ENCODE results near the gene DLGAP1.
A peak's percentile ranks its signal among the peaks of the same experiment; 100 is the strongest.
"Not testable (repeated sequence)": the region's sequence is repeated elsewhere in the genome, so short reads cannot be mapped to it uniquely, and the experiment has no call there.

DLGAP1 gene

DNA sequence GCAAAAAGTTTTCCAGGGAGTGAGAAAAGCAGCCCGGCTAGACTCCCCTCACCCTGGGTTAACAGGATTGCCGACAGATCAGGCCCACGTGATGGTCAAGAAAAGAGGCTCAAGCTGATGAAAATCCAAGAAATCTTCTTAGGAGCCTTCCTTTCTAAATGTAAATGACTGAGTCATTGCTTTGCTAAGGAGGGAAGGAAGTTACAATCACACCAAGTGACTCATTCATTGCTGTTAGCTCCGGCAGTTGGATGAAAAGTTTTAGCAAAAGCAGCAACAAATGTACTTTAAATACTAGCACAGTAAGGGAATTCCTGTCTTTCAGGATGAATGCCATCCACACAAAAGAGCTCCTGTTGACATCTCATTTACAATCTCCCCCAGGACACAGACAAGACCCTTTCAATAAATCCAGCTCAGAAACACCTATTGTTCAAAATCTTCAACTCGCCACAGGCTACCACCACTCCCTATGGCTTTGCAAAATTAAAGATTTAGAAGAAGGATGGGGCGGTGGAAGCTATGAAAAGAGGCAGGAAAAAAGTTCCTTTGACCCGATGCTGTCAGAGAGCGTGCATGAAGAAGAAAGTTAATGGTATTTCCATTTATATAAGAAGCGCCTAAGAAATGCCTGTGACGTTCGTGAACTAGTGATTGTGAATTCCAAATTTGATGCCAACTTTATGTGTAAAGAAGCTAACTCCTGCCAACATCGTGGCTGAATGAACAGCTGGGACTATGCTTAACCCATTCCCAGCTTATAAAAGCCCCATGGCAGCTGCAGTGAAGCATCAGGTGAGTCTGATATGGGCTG lies 851.5 kb downstream of the DLGAP1 start:
- peak; percentile 76 for DNase-seq (ENCODE audit: low spot score)

- not testable (repeated sequence) for DNase-seq (ENCODE audit: low spot score)
Measured at GRCh38 chr18:3601106-3601755, 853.9 kb downstream of the DLGAP1 start.

- no peak for DNase-seq (ENCODE audit: low spot score)
Measured at GRCh38 chr18:3599861-3600260, 855.2 kb downstream of the DLGAP1 start.

DNA sequence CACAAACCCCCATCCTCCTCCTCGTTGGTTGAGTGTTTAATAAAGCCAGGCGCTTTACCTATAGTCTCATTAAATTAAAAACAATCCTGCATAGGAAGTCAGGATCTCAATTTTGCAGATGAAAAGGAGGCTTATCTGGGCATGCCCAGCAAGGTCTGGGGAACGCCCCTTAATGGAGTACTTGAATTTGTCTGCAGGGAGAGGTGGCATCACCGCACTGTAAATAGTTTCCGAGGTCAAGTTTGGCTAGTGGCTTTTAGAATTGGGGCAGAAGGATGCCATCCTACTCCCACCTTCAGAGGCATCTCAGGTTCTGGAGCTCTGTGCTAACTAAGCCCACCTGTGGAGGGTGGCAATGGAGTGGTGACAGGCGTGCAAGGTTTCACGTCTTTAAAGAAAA lies 855.9 kb downstream of the DLGAP1 start:
- DNase-seq (ENCODE audit: low spot score), result no peak

DNA sequence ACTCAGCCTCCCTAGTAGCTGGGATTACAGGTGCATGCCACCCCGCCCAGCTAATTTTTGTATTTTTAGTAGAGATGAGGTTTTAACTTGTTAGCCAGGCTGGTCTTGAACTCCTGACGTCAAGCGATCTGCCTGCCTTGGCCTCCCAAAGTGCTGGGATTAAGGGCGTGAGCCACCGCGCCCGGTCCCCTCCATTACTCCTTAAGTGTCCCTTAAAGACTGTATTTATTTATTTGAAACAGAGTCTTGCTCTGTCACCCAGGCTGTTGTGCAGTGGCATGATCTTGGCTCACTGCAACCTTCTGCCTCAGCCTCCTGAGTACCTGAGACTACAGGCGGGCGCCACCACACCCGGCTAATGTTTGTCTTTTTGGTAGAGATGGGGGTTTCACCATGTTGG lies 856.5 kb downstream of the DLGAP1 start:
- DNase-seq (ENCODE audit: low spot score), result no peak

DNA sequence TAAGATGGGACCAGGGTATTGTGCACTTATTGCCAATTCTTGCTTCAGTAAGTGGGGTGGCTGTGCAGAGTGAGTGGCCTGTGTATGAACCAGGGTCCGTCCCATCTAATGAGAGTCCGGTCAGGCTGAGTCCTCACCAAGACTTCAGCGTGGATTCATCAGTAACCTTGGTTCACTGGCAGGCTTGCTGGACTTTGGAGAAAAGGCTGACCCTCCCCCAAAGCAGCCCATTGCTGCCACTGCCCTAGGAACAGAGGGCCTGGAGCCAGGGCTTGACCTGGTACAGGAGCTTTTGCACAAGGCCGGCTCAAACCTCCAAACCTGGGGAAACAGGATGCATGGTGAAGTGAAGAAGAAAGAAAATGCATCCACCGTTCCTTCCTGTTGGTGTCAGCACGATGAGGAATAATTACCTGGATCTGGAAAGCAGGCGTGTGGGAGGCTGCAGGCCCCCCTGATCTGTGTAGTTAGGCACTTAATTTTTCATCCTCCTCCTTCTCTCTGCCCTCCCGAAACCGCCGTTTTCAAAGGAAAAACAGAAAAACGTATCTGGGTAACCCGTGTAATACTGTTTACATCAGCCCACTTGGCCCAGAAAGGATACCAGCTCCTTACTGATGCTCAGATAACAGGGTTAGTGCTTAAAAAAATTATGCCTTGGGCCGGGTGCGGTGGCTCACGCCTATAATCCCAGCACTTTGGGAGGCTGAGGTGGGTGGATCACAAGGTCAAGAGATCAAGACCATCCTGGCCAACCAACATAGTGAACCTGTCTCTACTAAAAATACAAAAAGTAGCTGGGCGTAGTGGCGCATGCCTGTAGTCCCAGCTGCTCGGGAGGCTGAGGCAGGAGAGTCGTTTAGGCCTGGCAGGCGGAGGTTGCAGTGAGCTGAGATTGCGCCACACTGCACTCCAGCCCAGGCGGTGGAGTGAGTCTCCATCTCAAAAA lies 857.4 kb downstream of the DLGAP1 start:
- DNase-seq (ENCODE audit: low spot score), result no peak

GRCh38 chr18:3596637-3597384 lies 858.3 kb downstream of the DLGAP1 start:
- DNase-seq (ENCODE audit: low spot score), result no peak

- no peak for DNase-seq (ENCODE audit: low spot score)
Measured at GRCh38 chr18:3596324-3596636, 858.8 kb downstream of the DLGAP1 start.

DNA sequence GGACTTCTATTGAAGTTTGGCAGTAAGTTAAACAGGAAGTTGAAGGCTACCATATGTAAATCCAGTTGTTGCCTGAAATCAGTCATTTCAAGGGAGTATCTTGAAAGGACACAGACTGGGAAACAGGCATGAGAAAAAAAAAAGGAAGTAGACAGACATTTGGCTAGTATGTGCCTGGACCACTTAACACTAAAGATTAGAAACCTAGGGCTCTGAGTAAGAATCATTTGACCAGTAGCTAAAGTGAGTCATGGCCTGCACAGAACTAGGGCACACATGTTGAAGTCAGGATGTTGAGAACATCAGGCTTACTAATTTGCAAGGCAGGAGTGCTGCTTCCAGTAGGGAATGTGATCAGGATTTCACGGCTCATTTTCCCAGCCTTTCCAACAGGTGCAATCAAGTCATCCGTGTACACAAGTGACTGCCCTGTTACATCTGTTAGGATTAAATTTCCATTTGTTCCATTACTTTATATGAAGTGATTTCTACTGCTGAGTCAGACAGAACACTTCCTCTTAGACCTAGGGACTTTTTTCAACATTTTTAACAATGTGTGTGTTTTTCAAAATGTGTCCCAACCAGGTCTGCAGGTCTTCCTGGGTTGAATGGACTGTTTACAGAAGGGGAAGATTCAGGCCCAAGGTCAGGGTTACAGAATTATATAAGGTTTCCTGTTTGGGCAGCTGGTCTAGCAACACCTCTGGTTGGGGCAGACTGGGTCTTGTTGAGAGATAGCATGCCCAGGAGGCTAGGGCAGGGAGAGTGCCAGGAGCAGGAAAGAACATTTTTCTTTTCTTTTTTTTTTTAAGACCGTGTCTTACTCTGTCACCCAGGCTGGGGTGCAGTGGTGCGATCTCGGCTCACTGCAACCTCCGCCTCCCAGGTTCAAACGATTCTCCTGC lies 859.5 kb downstream of the DLGAP1 start:
- DNase-seq (ENCODE audit: low spot score), result peak; percentile 63

GRCh38 chr18:3594760-3595368 lies 860.2 kb downstream of the DLGAP1 start:
- DNase-seq (ENCODE audit: low spot score), result peak; percentile 5

DNA sequence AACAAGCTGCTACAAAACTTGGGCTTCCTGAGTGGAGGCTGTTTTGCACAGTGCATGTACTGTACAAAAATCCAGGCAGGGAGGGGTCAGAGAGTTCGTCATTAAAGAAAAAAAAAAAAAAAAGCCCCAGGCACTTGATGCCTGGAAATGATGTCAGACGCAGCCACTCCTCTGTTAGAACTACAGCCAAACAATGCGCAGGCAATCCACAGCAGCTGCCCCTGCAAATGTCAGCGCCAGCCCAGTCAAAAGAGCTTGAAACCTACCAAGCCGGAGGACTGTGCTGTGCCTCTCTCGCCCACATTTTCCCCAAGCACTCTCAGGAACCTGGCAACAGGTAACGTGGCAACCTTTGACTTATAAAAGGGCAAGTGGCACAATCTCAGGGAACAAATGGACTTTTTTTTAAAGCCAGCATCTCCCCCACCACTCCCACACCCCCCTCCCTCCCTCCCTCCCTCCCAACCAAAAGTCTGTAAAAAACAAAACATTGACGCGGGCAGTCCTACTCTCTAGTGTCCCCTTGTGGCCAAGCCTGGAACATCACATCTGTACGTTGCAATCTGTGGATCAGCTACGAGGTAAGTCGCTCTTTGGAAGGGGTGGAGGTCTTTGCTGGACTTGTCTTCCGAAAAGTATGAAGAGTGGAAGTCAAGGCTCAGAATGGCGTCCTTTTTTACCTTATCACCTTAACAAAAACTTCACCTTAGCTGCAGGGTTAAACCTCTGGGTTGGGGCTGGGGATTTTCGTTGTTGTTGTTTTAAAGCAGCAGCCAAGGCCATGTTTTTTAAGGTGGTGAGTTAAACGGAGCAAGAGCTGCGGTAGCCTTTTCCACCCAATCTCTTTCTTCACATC lies 861.0 kb downstream of the DLGAP1 start:
- DNase-seq (ENCODE audit: low spot score), result peak; percentile 91

- peak; percentile 58 for DNase-seq (ENCODE audit: low spot score)
Measured at GRCh38 chr18:3593381-3593903, 861.7 kb downstream of the DLGAP1 start.

- DNase-seq (ENCODE audit: low spot score), result no peak
Measured at GRCh38 chr18:3592864-3593263, 862.2 kb downstream of the DLGAP1 start.

GRCh38 chr18:3590096-3590630 lies 864.9 kb downstream of the DLGAP1 start:
- DNase-seq (ENCODE audit: low spot score), result no peak

- peak; percentile 80 for DNase-seq (ENCODE audit: low spot score)
Measured at GRCh38 chr18:3585656-3586509, 869.2 kb downstream of the DLGAP1 start.

GRCh38 chr18:3584897-3585460 lies 870.1 kb downstream of the DLGAP1 start:
- no peak for DNase-seq (ENCODE audit: low spot score)

DNA sequence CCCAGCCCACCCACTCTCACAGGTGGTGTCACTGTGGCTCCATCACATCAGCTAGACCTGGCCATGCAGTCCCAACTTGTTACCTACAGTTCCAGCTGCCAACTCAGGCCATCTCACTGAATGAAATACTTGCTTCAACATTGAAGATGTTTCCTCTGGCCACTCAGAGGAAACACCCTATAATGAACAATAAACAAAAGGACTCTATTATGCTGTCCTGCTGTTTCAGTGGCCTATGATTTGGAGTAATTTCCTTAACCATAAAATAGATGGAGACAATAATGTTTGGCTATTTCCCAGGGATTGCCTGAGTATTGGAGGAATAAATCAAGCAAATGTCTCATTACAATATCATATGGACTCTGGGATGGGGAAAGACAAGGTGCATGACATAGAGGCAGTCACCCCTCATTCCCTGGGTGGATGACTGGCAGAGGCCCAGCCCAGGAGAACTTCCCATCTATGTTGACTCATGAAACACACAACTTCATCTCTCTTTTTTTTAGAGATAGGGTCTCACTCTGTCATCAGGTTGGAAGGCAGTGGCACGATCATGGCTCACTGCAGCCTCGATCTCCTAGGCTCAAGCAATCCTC lies 870.7 kb downstream of the DLGAP1 start:
- DNase-seq (ENCODE audit: low spot score), result no peak

Measured in AG08395 (cell line).